Activated T-helper 1 cell treated with Interleukin-2 at 50 U/mL for 16 hours (primary cell): ENCODE data around the gene MGAT2.
"Not testable (repeated sequence)": the region's sequence is repeated elsewhere in the genome, so short reads cannot be mapped to it uniquely, and the experiment has no call there.

Source experiments
- DNase-seq: peaks from one replicate; pipeline ENCODE4 v3.0.0-alpha.2; 2020; ENCODE audit warnings: low read depth

The MGAT2 gene

DNA sequence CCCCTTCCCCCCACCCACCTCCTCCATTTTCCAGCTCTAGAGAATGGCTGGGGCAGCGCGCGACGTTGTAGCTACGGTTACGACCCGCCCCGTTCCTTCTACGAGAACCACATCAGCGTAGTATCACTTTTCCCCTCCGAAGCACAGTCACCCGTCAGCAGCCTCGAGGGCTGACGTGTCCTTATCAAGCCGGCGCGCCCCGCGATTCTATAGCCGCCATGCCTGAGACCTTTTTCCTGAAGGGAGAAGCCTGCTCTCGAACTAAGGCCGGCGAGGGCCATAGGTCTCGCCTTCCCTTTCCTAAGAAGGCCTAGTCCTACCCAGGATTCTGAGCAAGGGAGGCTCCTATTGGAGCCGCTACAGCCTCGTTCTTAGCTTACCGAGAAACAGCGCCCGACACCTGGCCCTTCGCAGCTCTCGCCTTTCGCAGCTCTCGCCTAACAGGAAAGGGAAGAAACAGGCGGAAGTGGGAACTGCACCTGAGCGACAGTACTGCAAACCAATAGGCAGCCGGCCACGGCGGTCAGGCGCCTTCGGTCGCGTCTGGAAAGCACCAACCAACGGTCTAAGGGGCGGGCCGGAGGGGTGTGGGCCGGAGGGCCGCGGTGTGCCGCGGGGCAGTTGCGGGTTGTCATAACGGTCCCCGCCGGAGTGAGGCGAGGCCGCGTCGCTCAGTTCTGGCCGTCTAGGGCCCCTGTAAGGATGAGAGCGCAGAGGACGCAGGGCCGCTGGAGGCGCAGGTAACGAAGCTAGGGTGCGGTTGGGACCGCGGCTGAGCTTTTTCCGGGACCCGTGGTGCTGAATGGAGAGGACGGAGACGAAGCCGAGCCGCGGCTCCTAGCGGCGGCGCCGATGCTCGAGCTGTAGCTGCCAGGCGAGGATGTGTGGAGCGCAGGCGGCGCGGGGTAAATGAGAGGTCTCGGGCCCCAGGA is at the start of gene MGAT2, which contains the start of gene RPL36AL:
TSS of gene MGAT2 (plus strand) at position 618 of the 932 bp plus-strand sequence. CDS start 470 bp downstream, outside the sequence.
TSS of gene RPL36AL (minus strand) at position 445 of the 932 bp plus-strand sequence. CDS start 1,522 bp downstream, outside the sequence.
- peak; percentile 89 for DNase-seq

DNA sequence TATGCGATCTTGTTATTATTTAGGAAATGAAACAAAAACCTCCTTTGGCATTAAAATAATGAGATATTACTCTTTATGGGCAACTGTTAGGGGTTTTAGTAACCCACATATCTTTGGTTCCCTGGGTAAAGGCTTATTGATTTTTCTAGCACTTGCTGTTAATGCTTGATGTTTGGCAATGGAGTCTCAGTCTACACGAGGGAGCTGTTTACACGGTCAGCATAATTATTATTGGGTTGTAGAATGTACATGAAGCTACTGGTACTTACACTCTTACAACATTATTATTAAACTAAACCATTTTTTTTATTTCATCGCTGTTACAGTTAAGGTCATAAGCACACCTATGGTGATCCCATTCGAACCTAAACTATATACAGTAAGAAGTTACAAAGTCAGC is 46.6 kb upstream of the MGAT2 start:
- DNase-seq, result no peak

DNA sequence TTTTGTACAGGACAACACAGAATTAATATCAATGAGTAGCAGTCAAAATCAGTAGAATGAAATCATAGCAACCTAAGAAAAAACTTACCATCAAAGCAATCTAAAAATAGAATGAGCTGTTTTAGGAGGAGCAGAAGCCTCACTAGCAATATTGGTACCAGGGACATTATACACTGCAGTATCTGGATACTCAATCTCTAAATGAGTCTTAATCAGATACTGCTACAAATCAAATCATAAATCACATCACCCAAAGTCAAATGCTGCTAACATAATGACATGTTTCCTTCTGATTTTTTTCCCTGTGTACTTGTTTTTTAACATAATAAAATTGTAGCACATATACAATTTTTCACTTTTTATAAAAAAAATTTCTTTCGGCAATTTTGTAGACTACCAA is 42.5 kb upstream of the MGAT2 start:
- DNase-seq, result no peak

DNA sequence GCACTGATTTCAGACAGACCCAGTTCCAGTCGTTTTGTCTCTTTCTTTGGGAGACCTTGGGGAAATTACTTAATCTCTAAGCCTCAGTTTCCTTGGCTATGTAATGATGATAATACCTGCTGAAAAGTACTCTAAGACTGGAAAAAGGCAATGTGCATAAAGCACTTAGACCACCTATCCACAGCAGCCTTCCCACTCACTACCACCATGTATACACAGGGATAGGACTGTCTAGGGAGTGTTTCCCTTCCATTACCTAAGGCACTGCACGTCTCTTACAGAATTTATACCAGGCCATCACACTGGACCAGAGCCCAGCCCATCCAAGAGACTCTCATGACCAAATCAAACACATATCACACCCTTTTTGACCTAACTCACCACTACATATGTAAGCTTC is 40.8 kb upstream of the MGAT2 start:
- DNase-seq, result no peak

DNA sequence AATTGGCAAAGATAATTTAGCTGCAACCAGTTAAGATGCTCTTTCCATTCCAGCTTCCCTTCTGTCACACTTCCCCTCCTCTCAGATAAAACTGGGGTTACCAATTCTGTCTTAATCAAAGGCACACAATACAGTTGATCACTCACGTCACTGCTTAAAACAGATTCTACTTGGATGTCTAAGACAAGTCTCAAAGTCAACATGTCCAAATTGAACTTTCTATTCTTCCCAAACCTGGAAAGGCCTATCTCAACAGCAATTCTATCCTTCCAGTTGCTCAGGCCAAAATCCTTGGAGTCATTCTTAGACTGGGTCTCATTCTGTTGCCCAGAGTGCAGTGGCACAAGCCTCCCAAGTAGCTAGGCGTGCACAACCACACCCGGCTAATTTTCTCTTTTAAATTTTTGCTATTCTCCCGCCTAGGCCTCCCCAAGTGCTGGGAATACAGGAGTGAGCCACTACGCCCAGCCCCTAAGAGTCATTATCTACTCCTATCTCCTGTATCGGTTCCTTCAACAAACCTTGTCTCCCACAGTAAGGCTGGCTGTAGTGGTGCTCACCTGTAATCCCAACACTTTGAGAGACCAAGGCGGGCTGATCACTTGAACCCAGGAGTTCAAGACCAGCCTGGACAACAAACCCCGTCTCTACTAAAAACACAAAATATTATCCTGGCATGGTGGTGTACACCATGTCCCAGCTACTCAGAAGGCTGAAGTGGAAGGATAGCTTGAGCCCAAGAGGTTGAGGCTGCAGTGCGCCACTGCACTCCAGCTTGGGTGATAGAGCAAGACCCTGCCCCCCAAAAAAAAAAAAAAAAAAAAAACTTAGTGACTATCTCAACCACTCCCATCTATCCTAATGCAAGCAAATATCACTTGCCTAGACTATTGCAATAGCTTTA is 39.1 kb upstream of the MGAT2 start:
- no peak for DNase-seq

DNA sequence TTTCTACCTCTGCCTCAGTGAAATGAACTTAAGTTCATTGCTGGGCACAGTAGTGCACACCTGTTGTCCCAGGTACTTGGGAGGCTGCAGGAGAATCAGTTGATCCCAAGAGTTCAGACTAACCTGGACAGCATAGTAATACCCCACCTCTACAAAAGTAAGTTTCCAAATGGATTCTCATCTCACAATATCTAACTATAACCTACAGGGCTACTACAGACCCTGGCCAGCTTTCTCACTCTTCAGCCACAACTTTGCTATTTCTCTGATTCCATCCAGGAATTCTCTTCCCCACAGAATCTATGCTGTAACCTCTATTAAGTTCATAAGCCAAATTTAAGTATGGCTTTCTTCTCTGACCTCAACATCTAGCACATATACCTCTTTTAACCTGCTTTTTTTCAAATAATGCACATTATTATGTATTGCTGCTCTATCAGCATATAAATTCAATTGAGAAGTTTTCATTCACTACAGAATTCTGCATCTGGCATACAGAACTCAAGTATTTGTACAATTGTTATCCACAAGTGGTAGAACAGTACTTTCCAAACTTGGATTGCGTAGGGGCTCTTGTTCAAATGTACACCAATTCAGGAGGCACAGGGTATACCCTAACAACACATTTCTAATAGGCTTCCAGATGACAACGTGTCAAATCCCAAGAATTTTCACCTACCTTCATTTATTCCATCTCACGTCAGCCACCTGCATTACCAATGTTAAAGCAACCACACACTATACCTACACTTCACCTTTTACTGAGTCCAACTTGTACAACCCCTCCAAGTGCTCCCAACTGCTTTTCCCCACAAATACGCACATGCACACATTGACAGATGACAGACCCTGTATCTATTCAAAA is 38.3 kb upstream of the MGAT2 start:
- DNase-seq, result no peak

DNA sequence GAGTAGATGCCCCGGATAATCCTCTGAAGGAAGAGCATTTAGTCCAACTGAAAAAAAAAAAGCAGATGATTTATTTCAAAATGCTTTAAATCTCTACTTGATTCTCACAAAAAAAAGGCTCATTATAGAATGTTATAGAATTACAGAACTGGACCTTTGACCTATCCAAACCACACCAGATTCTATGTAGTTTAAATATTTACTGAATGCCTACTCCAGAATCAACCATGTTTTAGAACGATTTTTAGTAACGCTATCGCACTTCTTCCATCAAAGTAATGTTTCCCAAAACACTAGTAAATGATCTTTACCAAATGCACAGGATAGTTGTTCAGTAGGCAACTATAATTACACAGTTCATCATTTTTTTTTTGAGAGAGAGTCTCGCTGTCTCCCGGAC is 37.0 kb upstream of the MGAT2 start:
- DNase-seq, result no peak

DNA sequence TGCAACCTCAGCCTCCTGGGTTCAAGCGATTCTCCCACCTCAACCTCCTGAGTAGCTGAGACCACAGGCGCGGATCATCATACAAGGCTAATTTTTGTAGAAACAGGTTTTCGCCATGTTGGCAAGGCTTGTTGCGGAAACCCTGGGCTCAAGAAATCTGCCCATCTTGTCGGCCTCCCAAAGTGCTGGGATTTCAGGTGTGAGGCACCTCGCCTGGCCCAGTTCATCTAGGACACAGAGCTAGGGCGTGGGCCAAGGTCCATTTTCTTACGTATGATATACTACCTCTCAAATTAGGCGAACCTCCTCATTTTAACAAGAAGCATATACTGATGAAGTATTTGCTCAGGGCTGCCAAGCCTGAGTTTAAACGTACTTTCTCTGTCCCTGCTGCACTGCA is 36.5 kb upstream of the MGAT2 start:
- no peak for DNase-seq

DNA sequence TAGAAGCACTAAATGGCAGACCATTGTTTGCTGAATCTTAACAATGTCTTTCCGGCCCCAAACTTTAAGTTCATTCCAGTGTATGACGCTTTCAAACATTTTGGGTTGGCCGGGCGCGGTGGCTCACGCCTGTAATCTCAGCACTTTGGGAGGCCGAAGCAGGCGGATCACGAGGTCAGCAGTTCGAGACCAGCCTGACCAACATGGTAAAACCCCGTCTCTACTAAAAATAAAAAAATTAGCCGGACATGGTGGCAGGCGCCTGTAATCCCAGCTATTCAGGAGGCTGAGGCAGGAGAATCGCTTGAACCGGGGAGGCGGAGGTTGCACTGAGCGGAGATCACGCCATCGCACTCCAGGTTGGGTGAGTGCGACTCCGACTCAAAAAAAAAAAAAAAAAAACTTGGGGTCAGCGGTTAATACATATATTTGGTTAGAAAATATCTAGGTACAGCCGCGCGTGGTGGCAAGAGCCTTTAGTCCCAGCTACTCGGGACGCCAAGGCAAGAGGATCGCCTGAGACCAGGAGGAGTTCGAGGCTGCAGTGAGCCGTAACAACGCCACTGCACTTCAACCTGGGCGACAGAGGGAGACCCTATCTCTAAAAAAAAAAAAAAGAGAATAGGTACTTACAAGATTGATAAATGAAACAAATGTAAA is 35.5 kb upstream of the MGAT2 start:
- not testable (repeated sequence) for DNase-seq

DNA sequence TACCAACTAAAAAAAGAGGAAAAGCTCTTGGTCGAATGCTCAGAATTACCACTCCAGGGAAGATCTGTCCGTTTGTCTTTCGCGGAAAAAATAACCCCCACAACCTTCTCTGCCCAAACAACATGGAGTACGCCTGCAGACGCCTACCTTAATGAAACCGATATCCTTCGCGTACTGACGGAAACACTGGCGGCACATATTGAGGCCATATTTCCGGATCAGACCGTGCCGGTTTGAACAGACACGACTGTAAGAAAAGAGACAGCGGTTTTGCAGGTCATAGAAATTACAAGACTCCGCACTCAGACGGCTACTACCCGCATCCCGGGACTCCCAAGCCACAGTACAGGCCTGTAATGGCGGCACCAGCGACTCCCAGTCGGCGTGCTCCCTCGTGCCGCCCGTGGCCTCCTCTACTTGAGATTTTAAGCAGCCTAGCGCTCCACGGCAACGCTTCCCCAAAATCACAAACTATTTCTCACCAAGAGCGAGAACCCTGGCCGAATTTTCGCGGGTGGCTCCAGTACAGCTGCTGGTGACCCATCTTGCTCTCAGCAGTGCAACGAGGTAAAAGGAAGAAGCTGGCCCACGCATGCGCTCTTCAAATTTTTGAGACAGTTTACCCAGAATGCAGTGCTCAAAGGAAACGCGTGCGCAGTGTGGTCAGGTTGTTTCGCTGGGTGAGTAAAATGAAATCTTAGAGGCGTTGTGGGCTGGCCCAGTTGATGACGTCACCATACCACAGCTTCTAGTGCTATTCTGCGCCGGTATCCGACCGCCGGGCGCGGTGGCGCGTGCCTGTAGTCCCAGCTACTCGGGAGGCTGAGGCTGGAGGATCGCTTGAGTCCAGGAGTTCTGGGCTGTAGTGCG is 34.6 kb upstream of the MGAT2 start, which contains the start of gene RPS29:
TSS of gene RPS29 (minus strand) at position 578 of the 870 bp plus-strand sequence. CDS start at position 544, 34 bp downstream.
- DNase-seq, result peak; percentile 95

DNA sequence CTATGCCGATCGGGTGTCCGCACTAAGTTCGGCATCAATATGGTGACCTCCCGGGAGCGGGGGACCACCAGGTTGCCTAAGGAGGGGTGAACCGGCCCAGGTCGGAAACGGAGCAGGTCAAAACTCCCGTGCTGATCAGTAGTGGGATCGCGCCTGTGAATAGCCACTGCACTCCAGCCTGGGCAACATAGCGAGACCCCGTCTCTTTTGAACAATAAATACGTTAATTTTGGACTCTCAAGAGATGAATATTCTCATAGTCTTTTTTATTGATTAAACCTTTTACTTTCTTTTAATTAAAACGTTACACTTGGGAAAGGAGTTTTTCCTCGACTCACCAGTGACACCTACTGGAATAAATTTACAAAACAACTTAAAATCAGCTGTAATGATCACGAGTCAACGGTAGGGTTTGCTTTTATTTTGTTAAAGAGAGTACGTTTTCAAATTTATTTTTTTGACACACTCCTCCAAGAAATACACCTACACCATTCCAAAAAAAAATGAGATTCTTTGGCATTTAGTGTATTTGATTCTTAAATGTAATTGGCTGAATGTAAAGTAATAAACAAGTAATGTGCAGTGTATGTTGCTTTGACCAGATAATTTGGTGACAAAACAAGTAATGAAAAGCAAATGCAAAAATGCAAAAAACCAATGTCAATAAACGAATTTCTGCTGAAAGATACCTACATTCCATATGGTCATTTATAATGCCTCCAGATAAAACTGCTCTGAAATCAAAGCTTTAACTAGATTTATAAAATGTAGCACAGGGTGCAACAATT is 33.7 kb upstream of the MGAT2 start:
- no peak for DNase-seq

DNA sequence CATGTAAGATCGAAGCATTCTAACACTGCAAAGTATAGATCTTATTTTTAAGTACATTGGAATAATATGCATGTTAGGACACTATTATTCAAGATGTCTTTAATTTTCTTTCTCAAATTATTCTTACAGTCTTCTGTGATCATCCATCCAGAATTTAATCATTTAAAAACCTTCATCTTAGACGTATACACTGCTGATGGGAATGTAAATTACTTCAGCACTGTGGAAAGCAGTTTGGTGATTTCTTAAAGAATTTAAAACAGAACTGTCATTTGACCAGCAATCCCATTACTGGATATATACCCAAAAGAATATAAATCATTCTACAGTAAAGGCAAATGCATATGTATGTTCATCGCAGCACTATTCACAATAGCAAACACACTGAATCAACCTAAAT is 31.2 kb upstream of the MGAT2 start:
- DNase-seq, result no peak

DNA sequence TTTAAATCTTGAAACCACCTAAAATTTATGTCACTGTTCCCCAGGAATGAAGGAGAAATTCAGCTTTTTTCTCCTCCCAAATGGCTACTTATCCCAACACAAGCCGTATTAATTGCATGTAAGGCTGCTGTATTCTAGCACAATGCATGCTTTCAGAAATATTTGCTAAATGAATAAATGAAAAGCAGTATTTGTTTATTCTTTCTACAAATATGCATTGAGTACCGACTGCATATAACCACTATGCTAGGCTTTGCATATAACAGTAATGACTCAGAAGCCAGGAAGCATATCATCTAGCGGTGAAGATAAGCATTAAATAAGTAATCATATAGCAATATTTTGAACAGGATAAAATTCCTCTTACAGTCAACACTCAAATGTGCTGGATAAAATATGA is 27.6 kb upstream of the MGAT2 start:
- no peak for DNase-seq

DNA sequence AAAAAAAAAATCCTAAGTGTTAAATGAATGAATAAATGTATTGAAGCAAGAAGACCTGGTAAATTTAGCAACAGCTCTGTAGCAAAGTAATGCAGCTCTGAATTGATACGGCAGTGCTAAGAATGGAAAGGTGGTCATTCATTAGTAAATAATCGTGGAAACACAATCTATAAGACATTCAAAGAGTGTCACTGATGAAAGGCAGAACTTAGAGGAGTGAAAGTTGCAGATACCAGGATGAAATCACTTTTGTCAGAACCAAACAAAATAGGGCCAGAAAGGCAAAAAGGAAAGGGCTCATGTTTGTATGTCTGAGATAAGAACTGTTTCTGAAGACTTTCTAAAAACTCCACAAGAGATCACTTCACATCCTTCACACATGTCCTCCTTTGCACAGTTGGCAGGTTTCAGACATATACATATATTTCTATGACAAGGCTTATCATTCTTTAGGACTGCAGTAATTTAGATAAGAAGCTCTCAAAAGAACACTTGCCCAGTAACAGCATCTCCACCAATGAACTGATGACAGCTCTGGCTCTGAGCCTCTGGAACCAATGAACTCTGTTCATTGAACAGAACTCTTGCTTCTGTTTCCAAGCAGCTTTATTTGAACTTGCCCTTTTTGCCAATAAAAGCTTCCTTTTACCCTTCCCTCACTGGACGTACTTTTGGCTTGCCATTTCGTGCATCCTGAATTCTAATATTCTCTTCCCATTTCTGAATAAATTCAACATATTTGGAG is 26.1 kb upstream of the MGAT2 start:
- DNase-seq, result no peak

DNA sequence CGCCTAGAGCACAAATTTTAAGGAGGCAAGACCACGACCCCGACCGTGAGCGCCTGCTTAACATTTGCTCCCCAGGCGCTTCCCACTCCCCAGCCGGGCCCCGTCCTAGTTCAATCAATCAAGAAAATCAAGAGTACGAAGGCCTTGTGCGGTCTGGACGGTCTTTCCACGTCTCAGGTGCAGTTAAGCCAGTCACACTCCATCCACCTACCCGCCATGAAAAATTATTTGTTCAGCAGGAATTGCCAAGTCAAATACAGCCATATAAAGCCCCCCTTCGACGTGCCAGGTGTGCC is 22.5 kb upstream of the MGAT2 start:
- DNase-seq, result no peak

DNA sequence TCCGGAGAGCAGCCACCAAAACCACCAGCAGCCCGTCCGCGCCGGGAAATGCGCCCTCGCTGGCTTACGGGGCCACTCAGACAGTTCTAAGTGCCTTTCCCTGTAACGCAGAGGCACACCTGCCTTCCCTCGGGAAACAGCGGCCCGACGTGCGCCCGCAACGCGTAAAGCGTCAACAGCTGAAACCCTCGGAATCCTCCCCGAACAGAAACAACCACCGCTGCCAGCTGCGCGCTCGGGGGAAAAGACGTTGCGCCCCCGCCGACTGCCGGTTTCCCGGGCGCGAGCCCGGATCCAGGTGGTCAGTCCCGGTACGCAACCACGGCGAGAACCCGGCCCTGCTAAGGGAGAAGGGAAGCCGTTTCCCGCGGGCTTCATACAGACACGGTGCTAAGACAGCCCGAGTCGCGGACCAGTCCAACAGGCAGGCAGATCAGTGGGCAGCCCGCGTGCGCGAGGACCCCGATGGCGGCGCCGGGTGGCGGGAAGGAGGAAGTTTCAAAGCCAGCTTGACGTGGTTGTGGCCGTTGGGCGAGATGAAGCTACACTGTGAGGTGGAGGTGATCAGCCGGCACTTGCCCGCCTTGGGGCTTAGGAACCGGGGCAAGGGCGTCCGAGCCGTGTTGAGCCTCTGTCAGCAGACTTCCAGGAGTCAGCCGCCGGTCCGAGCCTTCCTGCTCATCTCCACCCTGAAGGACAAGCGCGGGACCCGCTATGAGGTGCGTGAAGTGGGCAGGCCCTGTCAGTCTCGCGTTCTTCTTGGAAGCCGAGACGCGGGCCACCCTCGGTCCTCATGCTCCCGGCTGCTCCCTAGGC is 21.9 kb upstream of the MGAT2 start, which contains the start of gene LRR1:
TSS of gene LRR1 (plus strand) at position 456 of the 816 bp plus-strand sequence. CDS start at position 537, 81 bp downstream.
- DNase-seq, result peak; percentile 74

DNA sequence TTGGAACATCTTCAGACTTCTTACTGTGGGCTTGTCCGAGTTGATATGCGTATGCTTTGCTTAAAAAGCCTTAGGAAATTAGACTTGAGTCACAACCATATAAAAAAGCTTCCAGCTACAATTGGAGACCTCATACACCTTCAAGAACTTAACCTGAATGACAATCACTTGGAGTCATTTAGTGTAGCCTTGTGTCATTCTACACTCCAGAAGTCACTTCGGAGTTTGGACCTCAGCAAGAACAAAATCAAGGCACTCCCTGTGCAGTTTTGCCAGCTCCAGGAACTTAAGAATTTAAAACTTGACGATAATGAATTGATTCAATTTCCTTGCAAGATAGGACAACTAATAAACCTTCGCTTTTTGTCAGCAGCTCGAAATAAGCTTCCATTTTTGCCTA is 13.0 kb upstream of the MGAT2 start:
- DNase-seq, result no peak

DNA sequence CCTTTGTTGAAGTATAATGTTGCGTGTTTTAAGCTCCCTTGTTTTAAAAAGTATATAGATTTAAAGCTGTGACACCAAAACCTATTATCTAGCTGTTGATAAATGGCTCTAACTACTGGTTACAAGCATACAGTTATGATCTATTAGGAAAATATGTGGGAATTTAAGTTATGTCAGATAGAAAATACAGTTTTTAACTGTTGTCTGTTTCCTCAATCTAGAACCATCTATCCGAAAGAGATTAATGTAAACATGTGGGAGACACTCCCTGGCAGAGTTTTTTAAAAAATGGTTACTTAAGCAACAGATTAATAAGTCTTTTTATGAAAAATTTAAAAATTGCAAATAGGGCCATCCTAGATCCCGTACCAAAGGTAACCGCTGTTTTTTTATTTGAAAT is 8.3 kb upstream of the MGAT2 start:
- DNase-seq, result no peak
